ENCODE measurements around the gene EPHB6.

DNA sequence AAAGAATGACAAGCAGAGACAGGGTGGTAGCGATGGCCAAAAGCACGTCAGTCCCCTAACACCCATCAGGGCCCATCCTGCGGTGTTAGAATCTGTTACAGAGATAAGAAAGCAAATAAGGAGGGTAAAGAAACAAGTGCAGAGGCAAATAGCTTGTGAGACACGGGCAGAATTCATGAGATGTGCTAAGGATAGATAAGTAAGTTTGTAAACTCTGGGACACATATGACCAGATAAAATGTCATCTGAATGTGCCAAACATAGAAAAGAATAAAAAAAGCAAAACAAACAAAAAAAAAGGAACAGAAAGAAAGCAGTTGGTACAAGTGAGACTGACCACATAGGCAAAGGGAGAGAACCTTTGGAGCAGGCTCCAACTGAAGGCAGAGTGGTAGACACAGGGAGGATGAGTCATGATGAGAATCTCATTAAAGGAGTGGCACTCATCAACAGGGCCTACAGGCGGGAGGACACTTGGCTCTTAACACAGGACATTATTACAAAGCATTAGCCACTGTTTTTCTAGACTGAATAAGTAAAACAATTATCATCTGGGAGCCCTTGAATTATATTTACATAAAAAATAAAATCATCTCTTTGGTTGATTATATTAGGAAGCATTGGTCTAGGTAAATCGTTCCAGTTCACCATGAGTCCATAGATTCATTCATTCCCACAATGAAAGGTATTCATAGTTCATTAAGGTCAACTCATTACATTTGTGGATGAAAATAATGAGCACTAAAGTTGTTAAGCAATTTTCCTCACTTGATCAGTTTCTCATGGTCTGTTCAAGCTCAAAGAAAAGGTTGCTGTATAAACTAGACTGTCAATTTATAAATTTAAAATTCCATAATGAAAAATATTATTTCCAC is 21.5 kb upstream of the EPHB6 start:
- TF ChIP-seq, protein P1, sequence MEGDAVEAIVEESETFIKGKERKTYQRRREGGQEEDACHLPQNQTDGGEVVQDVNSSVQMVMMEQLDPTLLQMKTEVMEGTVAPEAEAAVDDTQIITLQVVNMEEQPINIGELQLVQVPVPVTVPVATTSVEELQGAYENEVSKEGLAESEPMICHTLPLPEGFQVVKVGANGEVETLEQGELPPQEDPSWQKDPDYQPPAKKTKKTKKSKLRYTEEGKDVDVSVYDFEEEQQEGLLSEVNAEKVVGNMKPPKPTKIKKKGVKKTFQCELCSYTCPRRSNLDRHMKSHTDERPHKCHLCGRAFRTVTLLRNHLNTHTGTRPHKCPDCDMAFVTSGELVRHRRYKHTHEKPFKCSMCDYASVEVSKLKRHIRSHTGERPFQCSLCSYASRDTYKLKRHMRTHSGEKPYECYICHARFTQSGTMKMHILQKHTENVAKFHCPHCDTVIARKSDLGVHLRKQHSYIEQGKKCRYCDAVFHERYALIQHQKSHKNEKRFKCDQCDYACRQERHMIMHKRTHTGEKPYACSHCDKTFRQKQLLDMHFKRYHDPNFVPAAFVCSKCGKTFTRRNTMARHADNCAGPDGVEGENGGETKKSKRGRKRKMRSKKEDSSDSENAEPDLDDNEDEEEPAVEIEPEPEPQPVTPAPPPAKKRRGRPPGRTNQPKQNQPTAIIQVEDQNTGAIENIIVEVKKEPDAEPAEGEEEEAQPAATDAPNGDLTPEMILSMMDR (IDR thresholded peaks at IDR 0.05): no peak
- no peak for TF ChIP-seq ZFX (IDR thresholded peaks at IDR 0.05; ENCODE audit: borderline replicate concordance)
